H1 (cell line): ENCODE measurements around the gene SYNJ1. TPM values are rescaled to one million over a fixed set of nuclear protein-coding genes. Genes with fewer than 3 reads are reported as not detected.

Experiments
- CTCF ChIA-PET: fragments of 300-600 bp; sonication (Branson Sonifier 250); formaldehyde crosslinking; loops from one replicate; lab custom pipeline; 2021; ENCODE audit not compliant: partially characterized antibody; lab: Charles Lee
- POLR2A ChIA-PET: fragments of 300-600 bp; sonication (Branson Sonifier 250); formaldehyde crosslinking; loops from one replicate; lab custom pipeline; 2021; ENCODE audit warnings: inconsistent platforms; ENCODE audit not compliant: partially characterized antibody; lab: Charles Lee
- DNase-seq, 2 experiments: peaks; one replicate each; pipeline versions ENCODE4 v3.0.0 to v3.0.0-alpha.2; 2010 to 2022; ENCODE audit warnings: low spot score in 2 of 2, low read depth in 1 of 2, mixed read lengths in 1 of 2
- FAIRE-seq: peaks from 2 replicates; lab custom pipeline; 2011; peaks lifted over from hg19 to GRCh38; lab: Jason Lieb, UNC
- H2AFZ ChIP-seq: 2 replicates; pipeline ENCODE4 v1.8.1; 2012; ENCODE audit warnings: low read length, inconsistent platforms
- H2AK5ac ChIP-seq: 2 replicates; pipeline ENCODE4 v1.6.1; 2013; ENCODE audit warnings: low read depth, low read length
- H2BK120ac ChIP-seq: replicated peaks from 2 replicates; pipeline ENCODE3; 2013; ENCODE audit warnings: low read depth, low read length, inconsistent platforms
- H2BK12ac ChIP-seq: 2 replicates; pipeline ENCODE4 v1.6.1; 2013; ENCODE audit warnings: low read depth, low read length
- H2BK15ac ChIP-seq: 2 replicates; pipeline ENCODE4 v1.6.1; 2013; ENCODE audit warnings: low read length
- H2BK20ac ChIP-seq: 2 replicates; pipeline ENCODE4 v1.6.1; 2013; ENCODE audit warnings: low read length
- H2BK5ac ChIP-seq: 2 replicates; pipeline ENCODE4 v1.6.1; 2013; ENCODE audit warnings: low read depth, low read length
- H3K14ac ChIP-seq: 2 replicates; pipeline ENCODE4 v1.6.1; 2013; ENCODE audit warnings: inconsistent platforms; ENCODE audit not compliant: insufficient read length
- H3K18ac ChIP-seq: 2 replicates; pipeline ENCODE4 v1.6.1; 2013; ENCODE audit warnings: low read length; ENCODE audit errors: extremely low read depth
- H3K23ac ChIP-seq: 2 replicates; pipeline ENCODE4 v1.6.1; 2013; ENCODE audit warnings: inconsistent platforms; ENCODE audit not compliant: insufficient read length
- H3K23me2 ChIP-seq: 2 replicates; pipeline ENCODE4 v1.6.1; 2013; ENCODE audit warnings: low read depth, low read length
- H3K27ac ChIP-seq: 2 replicates; pipeline ENCODE4 v1.6.1; 2011; ENCODE audit warnings: low read depth, low read length, inconsistent platforms
- H3K27me3 ChIP-seq, 4 experiments: replicated peaks in 1 of 4; 1 replicate in 1 of 4; 2 replicates in 3 of 4; pipeline versions ENCODE4 v1.6.1 to v1.8.1; 2011 to 2013; ENCODE audit warnings: low read length in 3 of 4, mild to moderate bottlenecking in 3 of 4, inconsistent platforms in 2 of 4, mixed read lengths in 2 of 4, moderate library complexity in 1 of 4; ENCODE audit not compliant: control insufficient read depth in 3 of 4, insufficient read depth in 3 of 4; ENCODE audit errors: extremely low read depth in 1 of 4
- H3K36me3 ChIP-seq, 4 experiments: 2 replicates each; pipeline versions ENCODE4 v1.6.1 to v1.8.1; 2011 to 2013; ENCODE audit warnings: mild to moderate bottlenecking in 4 of 4, low read length in 3 of 4, moderate library complexity in 2 of 4, control low read depth in 1 of 4, inconsistent platforms in 1 of 4; ENCODE audit not compliant: insufficient read depth in 4 of 4, control insufficient read depth in 2 of 4
- H3K4ac ChIP-seq: replicated peaks from 2 replicates; pipeline ENCODE3; 2013; ENCODE audit warnings: low read length, low read depth, mixed read lengths, inconsistent platforms; ENCODE audit not compliant: insufficient read length
- H3K4me1 ChIP-seq, 4 experiments: replicated peaks in 1 of 4; 1 replicate in 1 of 4; 2 replicates in 3 of 4; pipeline versions ENCODE4 v1.6.1 to v1.8.1; 2011 to 2013; ENCODE audit warnings: low read length in 3 of 4, inconsistent platforms in 2 of 4, mixed read lengths in 1 of 4; ENCODE audit not compliant: insufficient read depth in 4 of 4, control insufficient read depth in 3 of 4
- H3K4me2 ChIP-seq, 2 experiments: 2 replicates each; pipeline versions ENCODE4 v1.6.1 to v1.8.1; 2011 to 2013; ENCODE audit warnings: low read depth in 2 of 2, low read length in 2 of 2, control low read depth in 1 of 2, inconsistent platforms in 1 of 2, mild to moderate bottlenecking in 1 of 2; ENCODE audit not compliant: insufficient read depth in 1 of 2
- H3K4me3 ChIP-seq, 4 experiments: fragments of 200-600, 300-600 bp in 1 of 4; sonication (generic), shearing (Covaris generic), sonication (Bioruptor Twin) in 1 of 4; 2 replicates each; pipeline versions ENCODE4 v1.5.1 to v1.8.1; 2011 to 2016; ENCODE audit warnings: low read length in 4 of 4, low read depth in 3 of 4, control low read depth in 2 of 4, inconsistent platforms in 2 of 4, mild to moderate bottlenecking in 2 of 4, mixed read lengths in 1 of 4, moderate library complexity in 1 of 4; ENCODE audit not compliant: insufficient read depth in 2 of 4; ENCODE audit errors: extremely low read depth in 1 of 4
- H3K56ac ChIP-seq: replicated peaks from 2 replicates; pipeline ENCODE3; 2013; ENCODE audit warnings: low read depth, mild to moderate bottlenecking, mixed read lengths, low read length, inconsistent platforms; ENCODE audit not compliant: insufficient read length
- H3K79me1 ChIP-seq: 2 replicates; pipeline ENCODE4 v1.6.1; 2013; ENCODE audit warnings: low read depth, low read length, control low read depth
- H3K79me2 ChIP-seq, 2 experiments: 2 replicates each; pipeline versions ENCODE4 v1.6.1 to v1.8.1; 2012 to 2013; ENCODE audit warnings: low read length in 2 of 2, mild to moderate bottlenecking in 2 of 2, inconsistent platforms in 1 of 2; ENCODE audit not compliant: insufficient read depth in 2 of 2, control insufficient read depth in 1 of 2
- H3K9ac ChIP-seq, 4 experiments: replicated peaks in 1 of 4; 1 replicate in 1 of 4; 2 replicates in 3 of 4; pipeline versions ENCODE4 v1.6.1 to v1.8.1; 2011 to 2013; ENCODE audit warnings: low read depth in 3 of 4, low read length in 3 of 4, control low read depth in 2 of 4, mild to moderate bottlenecking in 2 of 4, moderate library complexity in 2 of 4, inconsistent platforms in 1 of 4; ENCODE audit errors: extremely low read depth in 1 of 4
- H3K9me3 ChIP-seq, 2 experiments: 2 replicates each; pipeline versions ENCODE4 v1.6.1 to v1.8.1; 2012 to 2013; ENCODE audit warnings: mild to moderate bottlenecking in 2 of 2, moderate library complexity in 2 of 2, control low read depth in 1 of 2, inconsistent platforms in 1 of 2, low read depth in 1 of 2, low read length in 1 of 2, mixed read lengths in 1 of 2; ENCODE audit not compliant: insufficient read depth in 2 of 2
- H4K20me1 ChIP-seq, 2 experiments: replicated peaks in 1 of 2; 2 replicates each; pipeline versions ENCODE3 to v1.8.1; 2011 to 2013; ENCODE audit warnings: inconsistent platforms in 2 of 2, low read length in 2 of 2, mild to moderate bottlenecking in 1 of 2; ENCODE audit not compliant: insufficient read depth in 2 of 2, control insufficient read depth in 1 of 2
- H4K5ac ChIP-seq: 2 replicates; pipeline ENCODE4 v1.6.1; 2013; ENCODE audit warnings: low read length, low read depth, mixed read lengths, inconsistent platforms; ENCODE audit not compliant: insufficient read length
- H4K8ac ChIP-seq: 2 replicates; pipeline ENCODE4 v1.8.0; 2013; ENCODE audit warnings: mild to moderate bottlenecking, moderate library complexity, low read length, inconsistent platforms; ENCODE audit not compliant: insufficient read depth; ENCODE audit errors: extremely low read depth
- H4K91ac ChIP-seq: replicated peaks from 2 replicates; pipeline ENCODE3; 2013; ENCODE audit warnings: low read length, mixed read lengths, inconsistent platforms; ENCODE audit not compliant: insufficient read length
- CBX5 ChIP-seq: fragments of 300-800, 300-1000 bp; sonication (generic); IDR thresholded peaks from 2 replicates; pipeline ENCODE4 v1.7.1; 2016; ENCODE audit warnings: antibody characterized with exemption, low read length, low read depth
- CHD2 ChIP-seq: IDR thresholded peaks from 2 replicates; pipeline ENCODE4 v1.6.1; 2012; ENCODE audit warnings: low read length, improper control_type of control experiment
- CREB1 ChIP-seq: IDR thresholded peaks from 2 replicates; pipeline ENCODE4 v1.6.1; 2012; ENCODE audit warnings: inconsistent platforms
- CTBP2 ChIP-seq: IDR thresholded peaks from 2 replicates; pipeline ENCODE4 v1.7.0; 2011; ENCODE audit warnings: borderline replicate concordance, mild to moderate bottlenecking, moderate library complexity, mixed read lengths, low read length; ENCODE audit not compliant: insufficient read depth, insufficient read length
- HDAC6 ChIP-seq: IDR thresholded peaks from one replicate; pipeline ENCODE4 v1.7.1; 2012; ENCODE audit warnings: low read depth, mild to moderate bottlenecking, inconsistent platforms, low read length, moderate library complexity
- RAD21 ChIP-seq, 2 experiments: IDR thresholded peaks in 1 of 2; conservative IDR thresholded peaks in 1 of 2; 2 replicates each; pipeline ENCODE4 v1.6.1; 2011; ENCODE audit warnings: low read depth in 2 of 2, low read length in 2 of 2, improper control_type of control experiment in 1 of 2, inconsistent platforms in 1 of 2, mild to moderate bottlenecking in 1 of 2, moderate library complexity in 1 of 2
- SRF ChIP-seq: IDR thresholded peaks from 2 replicates; pipeline ENCODE4 v1.6.1; 2011; ENCODE audit warnings: mild to moderate bottlenecking, low read depth, low read length, moderate library complexity
- SUZ12 ChIP-seq: fragments of 200-600 bp; sonication (generic); IDR thresholded peaks from 2 replicates; pipeline ENCODE4 v1.6.1; 2012; ENCODE audit warnings: mild to moderate bottlenecking, inconsistent platforms, low read length, moderate library complexity, mixed read lengths
- WGBS, 2 experiments: shearing (Covaris generic) in 1 of 2; methylation state at CpG; one replicate each; pipeline versions ENCODE4 v1.1.6 to v1.1.7; 2013 to 2015; ENCODE audit warnings: low lambda C conversion rate in 2 of 2, mixed read lengths in 2 of 2, inconsistent platforms in 1 of 2, low coverage in 1 of 2, missing lambda C conversion rate in 1 of 2; ENCODE audit not compliant: insufficient replicate concordance in 2 of 2, insufficient coverage in 1 of 2, insufficient read length in 1 of 2; ENCODE audit errors: extremely low coverage in 1 of 2, missing lambda C conversion rate in 1 of 2; 5-methylcytosine and 5-hydroxymethylcytosine counted together
- polyA plus RNA-seq, 7 experiments: library from polyadenylated mRNA; depleted of rRNA in 3 of 7; stranded (reverse) in 5 of 7; unstranded in 2 of 7; fragments of >200 nt in 5 of 7; fragments of 200-250 nt in 2 of 7; gene quantifications; 1 replicate in 5 of 7; 2 replicates in 1 of 7; 4 replicates in 1 of 7; pipeline versions ENCODE4 v1.2.1 to v1.2.3, GENCODE V29; 2011 to 2013; ENCODE audit warnings: missing spikeins in 2 of 7, mixed read lengths in 2 of 7
- total RNA-seq: library from RNA; stranded (reverse); fragmentation: NEBNext Ultra II Directional; extraction: Animal tissue kit (Norgen Biotek cat#: 25700); gene quantifications from 2 replicates; pipeline ENCODE4 v1.2.1, GENCODE V29; 2021

SYNJ1 gene
- total and polyA plus RNA-seq, 2 of the 8 experiments (the other 6 are each of a cell fraction or from before 2014, with no cell fraction given), result 1.3 to 4.3 TPM

DNA sequence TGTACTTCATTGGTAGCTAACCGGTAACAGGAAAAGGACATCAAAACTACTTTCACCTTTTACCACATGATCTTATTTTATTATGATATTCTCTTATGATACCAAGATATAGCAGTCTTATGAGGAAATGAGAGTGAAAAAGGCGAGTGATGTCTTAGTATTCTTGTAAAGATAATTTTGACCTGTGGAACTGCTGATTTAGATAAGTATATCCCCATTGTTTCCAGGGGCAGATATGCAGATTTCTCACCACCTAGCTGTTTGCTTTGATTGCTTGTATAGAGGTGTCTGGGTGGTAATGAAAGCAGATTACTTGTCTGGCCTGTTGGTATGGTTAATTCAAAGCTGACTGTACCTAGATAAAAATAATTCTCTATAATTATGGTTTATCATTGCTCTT is 53.1 kb downstream of the SYNJ1 start:
- H3K9me3 ChIP-seq, result no peaks in the 10 kb centered on the region
- no peak overlapping the region for H3K4me2 ChIP-seq
- TF ChIP-seq CTBP2 (no peak), SRF (no peak), RAD21 (IDR thresholded peaks at IDR 0.05 in 1 of 2, conservative IDR thresholded peaks at IDR 0.05 in 1 of 2; ENCODE audit: low read depth in 2 of 2, low read length in 2 of 2) (no peak), CHD2 (no peak), SUZ12 (no peak), HDAC6 (no peak), CBX5 (no peak), CREB1 (no peak)
- H3K4me1 ChIP-seq, result no peaks in the 10 kb centered on the region
- H3K79me1 ChIP-seq, result no peaks in the 10 kb centered on the region
- H2AK5ac ChIP-seq, result no peak overlapping the region
- H3K79me2 ChIP-seq, result no peaks in the 10 kb centered on the region
- H3K23me2 ChIP-seq, result no peaks in the 10 kb centered on the region
- H3K14ac ChIP-seq, result no peak overlapping the region
- no peak overlapping the region for H4K91ac ChIP-seq
- no peaks in the 10 kb centered on the region for H3K36me3 ChIP-seq
- no peak overlapping the region for H2BK20ac ChIP-seq
- H4K8ac ChIP-seq, result no peak overlapping the region
- H2BK120ac ChIP-seq, result no peak overlapping the region
- H2BK15ac ChIP-seq, result no peak overlapping the region
- WGBS, 2 experiments, result 82% methylated on average over 2 of the region's 2 CpGs; no CpG with 5 or more reads in 1 of the 2 experiments
- no peak overlapping the region for H2BK12ac ChIP-seq
- no peak overlapping the region for H4K5ac ChIP-seq
- H3K4me3 ChIP-seq, result no peak overlapping the region
- H3K4ac ChIP-seq, result no peak overlapping the region
- DNase-seq (no peak), FAIRE-seq (no peak)
- H3K27ac ChIP-seq, result no peak overlapping the region
- POLR2A ChIA-PET, result no interaction called here
- H2AFZ ChIP-seq, result no peak overlapping the region
- H3K18ac ChIP-seq, result no peak overlapping the region
- no peak overlapping the region for H2BK5ac ChIP-seq
- no peaks in the 10 kb centered on the region for H3K27me3 ChIP-seq
- H3K56ac ChIP-seq, result no peak overlapping the region
- no peak overlapping the region for H3K23ac ChIP-seq
- H4K20me1 ChIP-seq, result no peaks in the 10 kb centered on the region
- CTCF ChIA-PET, result no interaction called here
- no peak overlapping the region for H3K9ac ChIP-seq
